Breast epithelium (tissue), 3 donors: ENCODE results near the gene CTAG1A.
"Not testable (repeated sequence)": the region's sequence is repeated elsewhere in the genome, so short reads cannot be mapped to it uniquely, and the experiment has no call there.

Source experiments
- POLR2A ChIP-seq: fragments of 450-650 bp; IDR thresholded peaks from one replicate; pipeline ENCODE4 v1.6.1; 2016; ENCODE audit warnings: antibody characterized with exemption, mild to moderate bottlenecking, moderate library complexity
- POLR2AphosphoS5 ChIP-seq, 3 donors: sonication (generic); formaldehyde crosslinking; IDR thresholded peaks; one replicate each; pipeline ENCODE4 v1.6.1; 2017; ENCODE audit warnings: antibody characterized with exemption in 3 of 3
- TF ChIP-seq, protein P1 (sequence below), 3 donors: fragments of 450-650 bp; IDR thresholded peaks; one replicate each; pipeline ENCODE4 v1.5.1; 2016 to 2017; ENCODE audit warnings: antibody characterized with exemption in 3 of 3, mild to moderate bottlenecking in 3 of 3, moderate library complexity in 3 of 3

DNA sequence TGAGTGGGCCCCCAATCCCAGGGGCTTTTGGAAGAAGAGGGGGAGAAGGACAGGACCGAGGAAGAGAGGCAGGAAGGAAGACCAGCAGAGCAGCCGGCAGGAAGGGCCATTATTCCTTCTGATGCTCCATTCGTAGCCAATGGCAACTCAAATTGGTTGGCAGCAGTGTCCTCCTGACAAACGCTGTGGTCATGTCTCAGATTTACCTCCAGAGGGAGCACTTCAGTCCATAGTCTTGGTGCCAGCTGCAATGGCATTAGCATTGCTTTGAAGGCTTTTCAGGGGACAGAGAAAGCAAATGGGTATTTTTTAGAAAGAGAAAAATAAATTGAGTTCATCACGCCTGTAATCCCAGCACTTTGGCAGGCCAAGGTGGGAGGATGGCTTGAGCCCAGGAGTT is 44.0 kb downstream of the CTAG1A start:
- not testable (repeated sequence) for TF ChIP-seq POLR2AphosphoS5 (IDR thresholded peaks at IDR 0.05); POLR2A
- TF ChIP-seq, protein P1, sequence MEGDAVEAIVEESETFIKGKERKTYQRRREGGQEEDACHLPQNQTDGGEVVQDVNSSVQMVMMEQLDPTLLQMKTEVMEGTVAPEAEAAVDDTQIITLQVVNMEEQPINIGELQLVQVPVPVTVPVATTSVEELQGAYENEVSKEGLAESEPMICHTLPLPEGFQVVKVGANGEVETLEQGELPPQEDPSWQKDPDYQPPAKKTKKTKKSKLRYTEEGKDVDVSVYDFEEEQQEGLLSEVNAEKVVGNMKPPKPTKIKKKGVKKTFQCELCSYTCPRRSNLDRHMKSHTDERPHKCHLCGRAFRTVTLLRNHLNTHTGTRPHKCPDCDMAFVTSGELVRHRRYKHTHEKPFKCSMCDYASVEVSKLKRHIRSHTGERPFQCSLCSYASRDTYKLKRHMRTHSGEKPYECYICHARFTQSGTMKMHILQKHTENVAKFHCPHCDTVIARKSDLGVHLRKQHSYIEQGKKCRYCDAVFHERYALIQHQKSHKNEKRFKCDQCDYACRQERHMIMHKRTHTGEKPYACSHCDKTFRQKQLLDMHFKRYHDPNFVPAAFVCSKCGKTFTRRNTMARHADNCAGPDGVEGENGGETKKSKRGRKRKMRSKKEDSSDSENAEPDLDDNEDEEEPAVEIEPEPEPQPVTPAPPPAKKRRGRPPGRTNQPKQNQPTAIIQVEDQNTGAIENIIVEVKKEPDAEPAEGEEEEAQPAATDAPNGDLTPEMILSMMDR (IDR thresholded peaks at IDR 0.05) = not testable (repeated sequence)
